Endodermal cell (in vitro differentiated cells): ENCODE measurements around the gene ENTPD1. TPM values are rescaled to one million over a fixed set of nuclear protein-coding genes. Genes with fewer than 3 reads are reported as not detected.
A peak's percentile ranks its signal among the peaks of the same experiment; 100 is the strongest.
"Not testable (repeated sequence)": the region's sequence is repeated elsewhere in the genome, so short reads cannot be mapped to it uniquely, and the experiment has no call there.

Experiments used
- DNase-seq: peaks from one replicate; pipeline ENCODE4 v3.0.0-alpha.2; 2017
- H3K27ac ChIP-seq: 2 replicates; pipeline ENCODE4 v1.5.1; 2013; ENCODE audit warnings: mild to moderate bottlenecking, low read depth, low read length, moderate library complexity
- H3K27me3 ChIP-seq: 2 replicates; pipeline ENCODE4 v1.6.1; 2013; ENCODE audit warnings: mild to moderate bottlenecking, low read length, moderate library complexity; ENCODE audit not compliant: insufficient read depth, control insufficient read depth, poor library complexity, severe bottlenecking
- H3K36me3 ChIP-seq: 2 replicates; pipeline ENCODE4 v1.7.0; 2013; ENCODE audit warnings: mild to moderate bottlenecking, low read length, moderate library complexity; ENCODE audit not compliant: control insufficient read depth, insufficient read depth
- H3K4me1 ChIP-seq: one replicate; pipeline ENCODE4 v1.7.0; 2013; ENCODE audit warnings: low read length; ENCODE audit not compliant: control insufficient read depth, insufficient read depth
- H3K4me3 ChIP-seq: 2 replicates; pipeline ENCODE4 v1.5.1; 2013; ENCODE audit warnings: mild to moderate bottlenecking, low read length, moderate library complexity
- H3K9ac ChIP-seq: 2 replicates; pipeline ENCODE4 v1.6.1; 2013; ENCODE audit warnings: mild to moderate bottlenecking, low read length, moderate library complexity; ENCODE audit not compliant: poor library complexity, severe bottlenecking; ENCODE audit errors: extremely low read depth
- H3K9me3 ChIP-seq: 2 replicates; pipeline ENCODE4 v1.6.1; 2013; ENCODE audit warnings: mild to moderate bottlenecking, low read length, moderate library complexity; ENCODE audit not compliant: control insufficient read depth
- H3K27ac Mint-ChIP-seq: 2 replicates; pipeline ENCODE4 v1.8.0; 2020; ENCODE audit warnings: mixed read lengths
- H3K27me3 Mint-ChIP-seq: 2 replicates; pipeline ENCODE4 v1.8.0; 2021; ENCODE audit warnings: mild to moderate bottlenecking, mixed read lengths; ENCODE audit not compliant: insufficient read depth
- H3K36me3 Mint-ChIP-seq: 2 replicates; pipeline ENCODE4 v1.8.0; 2020; ENCODE audit warnings: low read depth, mixed read lengths
- H3K4me1 Mint-ChIP-seq: 2 replicates; pipeline ENCODE4 v1.8.0; 2020; ENCODE audit warnings: mixed read lengths
- H3K4me3 Mint-ChIP-seq: 2 replicates; pipeline ENCODE4 v1.8.0; 2020; ENCODE audit warnings: mild to moderate bottlenecking, moderate library complexity, mixed read lengths
- H3K9me3 Mint-ChIP-seq: 2 replicates; pipeline ENCODE4 v1.8.0; 2020; ENCODE audit warnings: mild to moderate bottlenecking, mixed read lengths
- WGBS, 2 experiments: methylation state at CpG; one replicate each; pipeline versions ENCODE4 v1.1.5 to v1.1.7; 2013; ENCODE audit warnings: missing lambda C conversion rate in 2 of 2, mixed read lengths in 1 of 2; ENCODE audit not compliant: insufficient coverage in 1 of 2, insufficient read length in 1 of 2; 5-methylcytosine and 5-hydroxymethylcytosine counted together
- total RNA-seq, 2 donors: library from RNA; stranded (reverse); fragmentation: NEBNext Ultra II Directional in 1 of 2; extraction: Animal tissue kit (Norgen Biotek cat#: 25700) in 1 of 2; gene quantifications; 2 replicates in 1 of 2; 3 replicates in 1 of 2; pipeline ENCODE4 v1.2.1, GENCODE V29; 2021
- TF ChIP-seq, protein P1 (sequence below): fragments of 200-600 bp; sonication (generic); conservative IDR thresholded peaks from 2 replicates; pipeline ENCODE4 v1.5.0; 2021; ENCODE audit warnings: antibody characterized with exemption, mild to moderate bottlenecking

ENTPD1 gene
- total RNA-seq, 2 donors from 2014 or later, result 3.9 TPM

GRCh38 chr10:95873139-95873538 is 117.2 kb downstream of the ENTPD1 start:
- Histone ChIP-seq H3K4me1 (no peaks in the 10 kb centered on the region), H3K27me3 (no peaks in the 10 kb centered on the region), H3K4me3 (peak overlapping the region; percentile 49), H3K36me3 (peaks cover 75% of the 10 kb centered on the region), H3K9me3 (peaks cover 39% of the 10 kb centered on the region), H3K27ac (no peak overlapping the region), H3K9ac (no peak overlapping the region)
- DNase-seq, result no peak
- H3K4me3 Mint-ChIP-seq, result no peak overlapping the region
- H3K4me1 Mint-ChIP-seq, result peaks cover 5% of the 10 kb centered on the region
- H3K9me3 Mint-ChIP-seq, result peaks cover 29% of the 10 kb centered on the region
- no peaks in the 10 kb centered on the region for H3K27me3 Mint-ChIP-seq
- H3K27ac Mint-ChIP-seq, result no peak overlapping the region
- H3K36me3 Mint-ChIP-seq, result peaks cover 60% of the 10 kb centered on the region
- TF ChIP-seq, protein P1, sequence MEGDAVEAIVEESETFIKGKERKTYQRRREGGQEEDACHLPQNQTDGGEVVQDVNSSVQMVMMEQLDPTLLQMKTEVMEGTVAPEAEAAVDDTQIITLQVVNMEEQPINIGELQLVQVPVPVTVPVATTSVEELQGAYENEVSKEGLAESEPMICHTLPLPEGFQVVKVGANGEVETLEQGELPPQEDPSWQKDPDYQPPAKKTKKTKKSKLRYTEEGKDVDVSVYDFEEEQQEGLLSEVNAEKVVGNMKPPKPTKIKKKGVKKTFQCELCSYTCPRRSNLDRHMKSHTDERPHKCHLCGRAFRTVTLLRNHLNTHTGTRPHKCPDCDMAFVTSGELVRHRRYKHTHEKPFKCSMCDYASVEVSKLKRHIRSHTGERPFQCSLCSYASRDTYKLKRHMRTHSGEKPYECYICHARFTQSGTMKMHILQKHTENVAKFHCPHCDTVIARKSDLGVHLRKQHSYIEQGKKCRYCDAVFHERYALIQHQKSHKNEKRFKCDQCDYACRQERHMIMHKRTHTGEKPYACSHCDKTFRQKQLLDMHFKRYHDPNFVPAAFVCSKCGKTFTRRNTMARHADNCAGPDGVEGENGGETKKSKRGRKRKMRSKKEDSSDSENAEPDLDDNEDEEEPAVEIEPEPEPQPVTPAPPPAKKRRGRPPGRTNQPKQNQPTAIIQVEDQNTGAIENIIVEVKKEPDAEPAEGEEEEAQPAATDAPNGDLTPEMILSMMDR, result no peak
- WGBS, 2 experiments, result 92 to 100% methylated on average over 1 to 2 of the region's 2 CpGs

GRCh38 chr10:95873651-95874050 is 117.7 kb downstream of the ENTPD1 start:
- peaks cover 29% of the 10 kb centered on the region for H3K9me3 Mint-ChIP-seq
- WGBS, 2 experiments, result 89 to 93% methylated on average over 1 to 4 of the region's 4 CpGs
- Histone ChIP-seq H3K27ac (no peak overlapping the region), H3K36me3 (peaks cover 70% of the 10 kb centered on the region), H3K4me3 (peak overlapping the region; percentile 49), H3K27me3 (no peaks in the 10 kb centered on the region), H3K9ac (no peak overlapping the region), H3K4me1 (no peaks in the 10 kb centered on the region), H3K9me3 (peaks cover 39% of the 10 kb centered on the region)
- H3K4me3 Mint-ChIP-seq, result no peak overlapping the region
- no peaks in the 10 kb centered on the region for H3K27me3 Mint-ChIP-seq
- no peak for DNase-seq
- H3K36me3 Mint-ChIP-seq, result peaks cover 60% of the 10 kb centered on the region
- peaks cover 9% of the 10 kb centered on the region for H3K4me1 Mint-ChIP-seq
- TF ChIP-seq, protein P1, result no peak
- no peak overlapping the region for H3K27ac Mint-ChIP-seq

DNA sequence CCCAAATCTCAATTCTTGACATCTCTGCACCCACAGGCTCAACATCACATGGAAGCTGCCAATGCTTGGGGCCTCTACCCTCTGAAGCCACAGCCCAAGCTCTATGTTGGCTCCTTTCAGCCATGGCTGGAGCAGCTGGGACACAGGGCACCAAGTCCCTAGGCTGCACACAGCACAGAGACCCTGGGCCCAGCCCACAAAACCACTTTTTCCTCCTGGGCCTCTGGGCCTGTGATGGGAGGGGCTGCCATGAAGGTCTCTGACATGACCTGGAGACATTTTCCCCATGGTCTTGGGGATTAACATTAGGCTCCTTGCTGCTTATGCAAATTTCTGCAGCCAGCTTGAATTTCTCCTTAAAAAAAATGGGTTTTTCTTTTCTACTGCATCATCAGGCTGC is 118.8 kb downstream of the ENTPD1 start:
- Histone ChIP-seq H3K4me3 (peak overlapping the region; percentile 49), H3K9me3 (peaks cover 47% of the 10 kb centered on the region), H3K36me3 (peaks cover 75% of the 10 kb centered on the region)
- Mint-ChIP-seq H3K9me3 (peaks cover 35% of the 10 kb centered on the region), H3K36me3 (peaks cover 66% of the 10 kb centered on the region)
- H3K4me3 Mint-ChIP-seq, DNase-seq, H3K4me1 ChIP-seq, H3K4me1 Mint-ChIP-seq, H3K27me3 Mint-ChIP-seq, H3K27ac ChIP-seq, H3K27ac Mint-ChIP-seq, H3K9ac ChIP-seq, H3K27me3 ChIP-seq: not testable (repeated sequence)

- 100% methylated on average over 1 of the region's 1 CpG for WGBS, 2 experiments
- H3K4me3 Mint-ChIP-seq, result no peak overlapping the region
- peaks cover 71% of the 10 kb centered on the region for H3K36me3 Mint-ChIP-seq
Observed at GRCh38 chr10:95876756-95877155, 120.8 kb downstream of the ENTPD1 start.

More at GRCh38 chr10:95876756-95877155, 120.8 kb downstream of the ENTPD1 start:
- DNase-seq, result no peak
- no peaks in the 10 kb centered on the region for H3K27me3 ChIP-seq
- Mint-ChIP-seq H3K4me1 (peaks cover 9% of the 10 kb centered on the region), H3K27ac (no peak overlapping the region), H3K9me3 (peaks cover 44% of the 10 kb centered on the region), H3K27me3 (no peaks in the 10 kb centered on the region)
- TF ChIP-seq, protein P1, result no peak
- H3K27ac ChIP-seq, result no peak overlapping the region
- peak overlapping the region; percentile 13 for H3K4me3 ChIP-seq
- H3K36me3 ChIP-seq, result peaks cover 68% of the 10 kb centered on the region
- peaks cover 60% of the 10 kb centered on the region for H3K9me3 ChIP-seq
- no peak overlapping the region for H3K9ac ChIP-seq
- no peaks in the 10 kb centered on the region for H3K4me1 ChIP-seq
